GM19324 (cell line): ENCODE data around the gene ZNF223.
A peak's percentile ranks its signal among the peaks of the same experiment; 100 is the strongest.

Experiments
- ATAC-seq: cut with Tn5 transposase; IDR thresholded peaks from one replicate; pipeline ENCODE4 v1.9.1; 2021; ENCODE audit warnings: mild to moderate bottlenecking, moderate library complexity; ENCODE audit not compliant: unreplicated experiment, low FRiP score

ZNF223 gene

GRCh38 chr19:44069415-44069814 is 17.6 kb downstream of the ZNF223 start:
- ATAC-seq: no peak

- peak; percentile 93 for ATAC-seq
Observed at GRCh38 chr19:44071824-44072542, 20.1 kb downstream of the ZNF223 start, which contains the start of gene ZNF284. Gene ZNF284 (plus strand): TSS chr19:44072159. CDS start chr19:44076390, 4,231 bp downstream.

- no peak for ATAC-seq
Observed at GRCh38 chr19:44072543-44073401, 20.9 kb downstream of the ZNF223 start.

- no peak for ATAC-seq
Observed at GRCh38 chr19:44076325-44076724, 24.5 kb downstream of the ZNF223 start.

GRCh38 chr19:44092108-44092507 is 40.3 kb downstream of the ZNF223 start:
- no peak for ATAC-seq

- ATAC-seq: peak; percentile 92
Observed at GRCh38 chr19:44093931-44094765, 42.3 kb downstream of the ZNF223 start, which contains the start of gene ZNF224. Gene ZNF224 (plus strand): TSS chr19:44094361. CDS start chr19:44097874, 3,513 bp downstream.

GRCh38 chr19:44107751-44108150 is 55.9 kb downstream of the ZNF223 start:
- no peak for ATAC-seq

GRCh38 chr19:44109458-44109857 is 57.6 kb downstream of the ZNF223 start:
- ATAC-seq: no peak

- no peak for ATAC-seq
Observed at GRCh38 chr19:44111910-44112463, 60.2 kb downstream of the ZNF223 start.

- no peak for ATAC-seq
Observed at GRCh38 chr19:44112802-44113137, 60.9 kb downstream of the ZNF223 start.

- peak; percentile 96 for ATAC-seq
Observed at GRCh38 chr19:44113138-44113783, 61.4 kb downstream of the ZNF223 start, which contains the start of gene ZNF225. Gene ZNF225 (plus strand): TSS chr19:44113399. CDS start chr19:44115828, 2,429 bp downstream.

- ATAC-seq: no peak
Observed at GRCh38 chr19:44113784-44114390, 62.1 kb downstream of the ZNF223 start.
